Astrocyte of the cerebellum (primary cell): Measurements from ENCODE around the gene ANXA6.

Source experiments
- DNase-seq: peaks from one replicate; pipeline ENCODE4 v3.0.0-alpha.2; 2011; ENCODE audit warnings: low read depth
- H3K4me3 ChIP-seq: 2 replicates; pipeline ENCODE4 v1.5.1; 2011; ENCODE audit warnings: mild to moderate bottlenecking, low read depth, low read length, moderate library complexity
- CTCF ChIP-seq: IDR thresholded peaks from 2 replicates; pipeline ENCODE4 v1.5.1; 2012; ENCODE audit warnings: low read length, low read depth, moderate library complexity, mild to moderate bottlenecking; ENCODE audit errors: missing control alignments
- in situ Hi-C: cut with HindIII; loops from 2 replicates; pipeline ENCODE4 v1.10.0; 2017; ENCODE audit warnings: low sequenced_read_pairs

The ANXA6 gene

GRCh38 chr5:151159649-151160373 is 2.2 kb upstream of the ANXA6 start:
- in situ Hi-C loops: no loop called here
- no peak for TF ChIP-seq CTCF
- no peak overlapping the region for H3K4me3 ChIP-seq
- DNase-seq: no peak

- DNase-seq: no peak
- peak overlapping the region; percentile 98 for H3K4me3 ChIP-seq
- in situ Hi-C loops: no loop called here
- no peak for TF ChIP-seq CTCF
Measured at GRCh38 chr5:151158287-151158661, 695 bp upstream of the ANXA6 start.

- no peak for DNase-seq
Measured at GRCh38 chr5:151156507-151157420, 815 bp downstream of the ANXA6 start.

GRCh38 chr5:151155775-151156506 is 1.6 kb downstream of the ANXA6 start:
- peak overlapping the region; percentile 98 for H3K4me3 ChIP-seq
- in situ Hi-C loops: no loop called here
- no peak for DNase-seq
- TF ChIP-seq CTCF: no peak

More at GRCh38 chr5:151156507-151157420, 815 bp downstream of the ANXA6 start:
- H3K4me3 ChIP-seq: peak overlapping the region; percentile 98
- TF ChIP-seq CTCF: no peak
- in situ Hi-C loops: no loop called here

GRCh38 chr5:151154931-151155774 is 2.4 kb downstream of the ANXA6 start:
- no peak for TF ChIP-seq CTCF
- DNase-seq: no peak
- peak overlapping the region; percentile 98 for H3K4me3 ChIP-seq
- in situ Hi-C loops: no loop called here
